ENCODE measurements around the gene SCRN1. TPM values are rescaled to one million over a fixed set of nuclear protein-coding genes. Genes with fewer than 3 reads are reported as not detected.

Gene SCRN1
- total RNA-seq, 1 donor from 2014 or later, result 36.1 TPM

DNA sequence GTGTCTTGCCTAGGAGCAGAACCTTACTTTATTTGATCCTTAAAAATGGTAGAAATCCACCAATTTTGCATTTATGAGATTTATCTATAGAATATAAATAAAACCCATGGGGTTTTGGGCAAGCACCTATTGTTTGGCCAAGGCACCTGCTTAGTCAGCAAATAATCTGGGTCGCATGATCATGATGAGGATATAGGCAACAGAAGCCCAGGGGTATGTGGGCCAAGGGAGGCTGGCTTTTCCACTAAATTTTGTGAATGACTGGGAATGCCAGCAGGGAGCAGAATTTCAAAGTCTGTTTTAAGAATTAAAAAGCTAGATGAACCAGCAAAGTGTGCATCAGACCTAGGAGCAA is 17.3 kb downstream of the SCRN1 start:
- no peak for DNase-seq
- Histone ChIP-seq H3K27me3 (no peaks in the 10 kb centered on the region), H3K4me3 (no peak overlapping the region), H3K9me3 (no peaks in the 10 kb centered on the region), H3K4me1 (no peaks in the 10 kb centered on the region), H3K27ac (no peak overlapping the region), H3K36me3 (no peaks in the 10 kb centered on the region)
- intact Hi-C loops (cut with DNase I), result no loop called here
- no peak for ATAC-seq
- TF ChIP-seq, protein P1, sequence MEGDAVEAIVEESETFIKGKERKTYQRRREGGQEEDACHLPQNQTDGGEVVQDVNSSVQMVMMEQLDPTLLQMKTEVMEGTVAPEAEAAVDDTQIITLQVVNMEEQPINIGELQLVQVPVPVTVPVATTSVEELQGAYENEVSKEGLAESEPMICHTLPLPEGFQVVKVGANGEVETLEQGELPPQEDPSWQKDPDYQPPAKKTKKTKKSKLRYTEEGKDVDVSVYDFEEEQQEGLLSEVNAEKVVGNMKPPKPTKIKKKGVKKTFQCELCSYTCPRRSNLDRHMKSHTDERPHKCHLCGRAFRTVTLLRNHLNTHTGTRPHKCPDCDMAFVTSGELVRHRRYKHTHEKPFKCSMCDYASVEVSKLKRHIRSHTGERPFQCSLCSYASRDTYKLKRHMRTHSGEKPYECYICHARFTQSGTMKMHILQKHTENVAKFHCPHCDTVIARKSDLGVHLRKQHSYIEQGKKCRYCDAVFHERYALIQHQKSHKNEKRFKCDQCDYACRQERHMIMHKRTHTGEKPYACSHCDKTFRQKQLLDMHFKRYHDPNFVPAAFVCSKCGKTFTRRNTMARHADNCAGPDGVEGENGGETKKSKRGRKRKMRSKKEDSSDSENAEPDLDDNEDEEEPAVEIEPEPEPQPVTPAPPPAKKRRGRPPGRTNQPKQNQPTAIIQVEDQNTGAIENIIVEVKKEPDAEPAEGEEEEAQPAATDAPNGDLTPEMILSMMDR (IDR thresholded peaks at IDR 0.05), result no peak

GRCh38 chr7:29971566-29972314 is 17.9 kb downstream of the SCRN1 start:
- intact Hi-C loops (cut with DNase I), result no loop called here
- ATAC-seq, result no peak

GRCh38 chr7:29970158-29970557 is 19.4 kb downstream of the SCRN1 start:
- H3K36me3 ChIP-seq, result no peaks in the 10 kb centered on the region
- ATAC-seq (no peak), DNase-seq (no peak)
- H3K27ac ChIP-seq, result no peak overlapping the region
- no peaks in the 10 kb centered on the region for H3K9me3 ChIP-seq
- intact Hi-C loops (cut with DNase I), result no loop called here
- H3K27me3 ChIP-seq, result no peaks in the 10 kb centered on the region
- no peaks in the 10 kb centered on the region for H3K4me1 ChIP-seq
- no peak overlapping the region for H3K4me3 ChIP-seq
- TF ChIP-seq, protein P1 (IDR thresholded peaks at IDR 0.05), result no peak

More at GRCh38 chr7:29971566-29972314, 17.9 kb downstream of the SCRN1 start:
- H3K27ac ChIP-seq, result no peak overlapping the region
- no peak overlapping the region for H3K4me3 ChIP-seq
- no peaks in the 10 kb centered on the region for H3K4me1 ChIP-seq
- TF ChIP-seq, protein P1 (IDR thresholded peaks at IDR 0.05), result no peak
- H3K36me3 ChIP-seq, result no peaks in the 10 kb centered on the region
- H3K9me3 ChIP-seq, result no peaks in the 10 kb centered on the region
- DNase-seq, result no peak
- H3K27me3 ChIP-seq, result no peaks in the 10 kb centered on the region

DNA sequence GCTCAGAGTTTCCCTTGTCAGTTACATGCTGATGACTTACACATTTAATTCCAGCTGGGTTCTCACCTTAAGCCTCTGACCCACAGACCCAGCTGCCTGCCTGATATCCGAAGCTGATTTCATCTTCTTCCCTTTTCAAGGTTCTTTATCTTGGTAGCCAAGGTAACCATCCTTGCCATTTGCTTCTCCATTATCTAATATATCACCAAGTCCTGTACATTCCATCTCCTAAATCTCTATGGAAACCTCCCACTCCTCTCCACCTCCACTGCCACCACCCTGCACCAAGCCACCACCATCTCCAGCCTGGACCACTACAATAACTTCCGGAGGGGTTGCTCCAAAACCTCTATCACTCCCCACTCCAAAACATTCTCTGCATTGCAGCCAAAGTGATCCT is 19.9 kb downstream of the SCRN1 start:
- Histone ChIP-seq H3K36me3 (no peaks in the 10 kb centered on the region), H3K9me3 (no peaks in the 10 kb centered on the region), H3K4me1 (no peaks in the 10 kb centered on the region), H3K27ac (no peak overlapping the region), H3K4me3 (no peak overlapping the region), H3K27me3 (no peaks in the 10 kb centered on the region)
- no peak for DNase-seq
- TF ChIP-seq, protein P1 (IDR thresholded peaks at IDR 0.05), result no peak
- intact Hi-C loops (cut with DNase I), result no loop called here
- ATAC-seq, result no peak

DNA sequence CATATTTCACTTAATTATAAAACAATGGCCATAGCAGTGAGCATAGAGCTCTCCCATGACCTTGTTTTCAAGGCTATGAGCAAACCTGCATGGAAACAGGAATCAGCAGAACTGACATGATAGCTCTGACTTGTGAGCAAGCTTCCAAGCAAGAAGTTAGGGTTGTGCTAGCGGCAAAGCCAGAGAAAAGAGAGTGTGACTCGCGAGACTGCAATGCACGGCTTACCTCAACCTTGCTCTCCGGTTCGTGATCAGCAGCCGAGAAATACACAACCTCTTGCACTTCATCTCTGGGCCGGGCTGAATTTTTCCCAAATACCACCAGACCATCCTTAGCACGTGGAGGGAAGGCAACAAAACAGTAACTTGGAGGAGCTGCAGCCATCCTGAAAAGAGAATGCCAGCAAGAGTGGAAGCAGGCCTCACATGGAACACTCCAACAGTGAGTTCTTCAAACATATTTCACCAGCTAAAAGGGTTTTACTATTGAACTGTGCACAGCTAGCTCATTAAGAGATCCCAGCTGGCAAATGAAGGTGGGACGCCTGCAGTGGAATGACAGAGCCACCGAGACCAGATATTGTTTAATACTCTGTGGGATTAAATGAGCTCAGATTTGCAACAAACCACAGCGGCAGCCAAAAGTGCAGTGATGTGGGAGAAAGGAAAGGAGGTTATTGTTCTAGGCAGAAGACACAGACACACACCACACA is 20.8 kb downstream of the SCRN1 start:
- Histone ChIP-seq H3K27me3 (no peaks in the 10 kb centered on the region), H3K27ac (no peak overlapping the region), H3K4me1 (no peaks in the 10 kb centered on the region), H3K36me3 (no peaks in the 10 kb centered on the region), H3K9me3 (no peaks in the 10 kb centered on the region), H3K4me3 (no peak overlapping the region)
- DNase-seq (no peak), ATAC-seq (no peak)
- intact Hi-C loops (cut with DNase I), result no loop called here
- TF ChIP-seq, protein P1 (IDR thresholded peaks at IDR 0.05), result no peak
